ENCODE measurements around the gene PYY.
A peak's percentile ranks its signal among the peaks of the same experiment; 100 is the strongest.

Gene PYY

DNA sequence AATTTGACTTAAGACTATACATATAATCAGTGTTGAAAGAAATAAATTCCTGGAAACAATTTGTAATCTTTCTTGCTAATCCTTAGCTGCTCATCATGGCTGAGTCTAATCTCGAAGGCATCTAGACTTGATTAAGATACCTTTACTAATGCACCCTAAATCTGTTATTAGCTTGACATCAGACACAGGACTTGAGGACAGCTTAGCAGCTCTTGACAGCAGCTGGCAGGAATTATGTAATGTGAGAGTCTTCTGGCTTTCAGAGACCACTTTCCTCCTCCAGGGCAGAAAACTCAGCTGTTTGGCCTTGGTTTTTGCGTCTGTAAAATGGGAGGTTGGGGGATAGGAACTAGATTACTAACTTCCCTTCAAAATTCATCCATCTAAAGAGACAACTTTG, 39.3 kb downstream of the PYY start:
- no peak for DNase-seq

DNA sequence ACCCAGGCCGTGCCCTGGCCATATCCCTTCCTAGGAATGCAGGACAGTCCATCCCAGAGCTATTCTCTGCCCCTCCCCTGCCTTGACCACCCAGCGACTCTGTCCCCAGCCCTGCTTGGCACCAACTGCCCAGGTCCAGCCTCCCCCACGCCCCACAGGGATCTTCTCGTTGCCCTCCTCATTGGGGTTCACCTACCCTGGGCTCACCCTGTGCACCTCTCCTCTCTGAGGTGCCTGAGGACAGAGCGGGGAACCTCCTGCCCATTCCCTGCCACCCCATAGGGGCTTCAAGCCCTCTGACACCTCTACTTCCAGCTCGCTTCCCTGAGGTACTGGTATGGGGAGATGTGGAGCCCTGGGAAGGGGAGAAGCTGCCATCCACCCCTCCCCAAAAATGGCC, 40.2 kb downstream of the PYY start:
- no peak for DNase-seq

DNA sequence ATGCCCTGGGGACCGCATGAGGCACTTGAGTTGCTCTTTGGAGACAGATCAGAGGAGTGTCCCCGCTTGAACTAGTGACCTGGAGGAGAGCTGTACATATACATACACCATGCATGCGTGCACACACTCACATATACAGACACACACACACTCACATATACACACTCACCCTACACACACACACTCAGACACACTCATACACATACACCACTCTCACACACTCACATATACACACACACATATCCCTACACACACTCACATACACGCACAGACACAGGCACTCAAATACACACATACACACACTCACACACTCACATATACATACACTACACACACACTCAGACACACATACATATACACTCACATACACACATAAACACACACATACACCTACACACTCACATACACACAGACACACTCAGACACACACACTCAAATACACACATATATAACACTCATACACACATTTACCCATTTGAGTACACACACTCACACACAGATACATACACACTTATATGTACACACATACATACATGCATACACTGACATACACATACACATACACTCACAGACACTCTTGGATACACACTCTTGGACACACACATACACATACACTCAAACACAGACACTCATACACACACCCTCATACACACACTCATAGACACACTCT, 41.0 kb downstream of the PYY start:
- no peak for DNase-seq

DNA sequence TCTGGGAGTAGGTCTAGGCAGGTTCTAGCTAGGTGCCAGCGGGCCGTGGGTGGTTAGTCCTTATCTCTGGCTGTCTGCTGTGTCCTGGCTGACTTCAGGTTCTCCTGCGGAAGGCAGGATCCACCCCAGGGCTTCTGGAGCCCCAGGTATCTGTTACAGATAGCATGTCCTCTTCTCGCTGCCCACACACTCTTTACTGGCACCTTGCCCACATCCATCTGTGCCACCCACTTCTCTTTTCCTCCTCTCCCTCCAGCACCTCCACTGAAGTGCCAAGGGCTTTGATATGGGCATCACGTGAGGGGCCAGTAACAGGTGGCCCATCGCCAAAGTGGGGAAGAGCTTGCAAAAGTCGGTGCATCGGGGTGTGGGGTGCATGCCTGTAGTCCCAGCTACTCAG, 41.8 kb downstream of the PYY start:
- no peak for DNase-seq

GRCh38 chr17:43909537-43910231, 44.1 kb downstream of the PYY start:
- no peak for DNase-seq

GRCh38 chr17:43907998-43908721, 45.6 kb downstream of the PYY start:
- DNase-seq: peak in 3 of 5 donors; percentile 24 to 41 (median 31)

- DNase-seq: peak; percentile 30 to 56 (median 37)
Measured at GRCh38 chr17:43907425-43907981, 46.2 kb downstream of the PYY start, which contains the start of gene MPP2. MPP2 (minus strand) TSS chr17:43907536; CDS start chr17:43904460, 3,076 bp downstream.

- peak in 2 of 5 donors; percentile 17 to 18 for DNase-seq
Measured at GRCh38 chr17:43906951-43907424, 46.8 kb downstream of the PYY start.

GRCh38 chr17:43905985-43906852, 47.5 kb downstream of the PYY start:
- peak in 2 of 5 donors; percentile 25 to 29 for DNase-seq

DNA sequence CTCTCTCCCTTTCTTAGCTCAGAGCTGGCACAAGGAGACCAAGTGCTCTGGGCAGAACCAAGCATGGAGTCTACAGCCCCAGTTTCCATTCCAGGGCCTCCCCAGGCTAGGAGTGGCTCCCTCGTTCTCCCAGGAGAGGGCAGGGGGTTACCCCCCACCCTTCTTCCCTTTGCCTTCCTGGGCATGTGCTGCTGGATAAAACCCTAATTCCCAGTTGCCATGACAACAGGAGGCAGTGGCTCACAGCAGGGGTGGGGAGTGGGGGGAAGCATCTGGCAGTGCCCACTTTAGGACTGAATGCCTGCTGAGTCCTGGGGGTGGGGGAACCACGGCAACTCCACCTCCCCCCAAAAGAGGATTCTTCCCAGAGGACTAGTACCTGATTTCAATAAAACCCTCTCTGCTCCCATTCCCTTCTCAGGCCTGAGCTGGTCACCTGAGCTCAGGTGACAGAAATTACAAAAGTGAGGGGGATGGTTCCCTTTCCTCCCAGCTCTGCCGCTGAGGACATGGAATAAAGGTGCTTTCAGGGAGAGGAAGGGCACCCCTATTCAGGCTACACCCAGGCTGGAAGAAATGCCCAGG, 48.2 kb downstream of the PYY start:
- DNase-seq: no peak

Measured in T-helper 1 cell (primary cell).